Ishikawa (cell line): ENCODE data around the gene MUS81.

Source experiments
- CEBPB ChIP-seq: IDR thresholded peaks from 2 replicates; pipeline ENCODE4 v1.6.1; 2012
- CREB1 ChIP-seq: IDR thresholded peaks from 2 replicates; pipeline ENCODE4 v1.6.1; 2012; ENCODE audit warnings: low read depth
- EGR1 ChIP-seq: IDR thresholded peaks from 2 replicates; pipeline ENCODE4 v1.6.1; 2012
- EP300 ChIP-seq: IDR thresholded peaks from 2 replicates; pipeline ENCODE4 v1.6.1; 2012; ENCODE audit warnings: borderline replicate concordance
- FOXM1 ChIP-seq: IDR thresholded peaks from 2 replicates; pipeline ENCODE4 v1.6.1; 2012; ENCODE audit warnings: low read depth, borderline replicate concordance
- MAX ChIP-seq: IDR thresholded peaks from 2 replicates; pipeline ENCODE4 v1.6.1; 2012
- NFIC ChIP-seq: IDR thresholded peaks from 2 replicates; pipeline ENCODE4 v1.6.1; 2012
- RAD21 ChIP-seq: IDR thresholded peaks from 2 replicates; pipeline ENCODE4 v1.6.1; 2012; ENCODE audit warnings: low read depth
- TAF1 ChIP-seq: IDR thresholded peaks from 2 replicates; pipeline ENCODE4 v1.6.1; 2012; ENCODE audit warnings: low read depth, mild to moderate bottlenecking
- TCF12 ChIP-seq: IDR thresholded peaks from 2 replicates; pipeline ENCODE4 v1.6.1; 2012; ENCODE audit warnings: low read depth
- TEAD4 ChIP-seq: IDR thresholded peaks from 2 replicates; pipeline ENCODE4 v1.6.1; 2012
- USF1 ChIP-seq: IDR thresholded peaks from 2 replicates; pipeline ENCODE4 v1.6.1; 2012
- YY1 ChIP-seq: IDR thresholded peaks from 2 replicates; pipeline ENCODE4 v1.6.1; 2012; ENCODE audit warnings: low read depth
- ZBTB7A ChIP-seq: IDR thresholded peaks from 2 replicates; pipeline ENCODE4 v1.6.1; 2012; ENCODE audit warnings: low read depth
- TF ChIP-seq, protein P1 (sequence below): IDR thresholded peaks from 2 replicates; pipeline ENCODE4 v1.6.1; 2012; ENCODE audit warnings: low read depth, mild to moderate bottlenecking

MUS81 gene

DNA sequence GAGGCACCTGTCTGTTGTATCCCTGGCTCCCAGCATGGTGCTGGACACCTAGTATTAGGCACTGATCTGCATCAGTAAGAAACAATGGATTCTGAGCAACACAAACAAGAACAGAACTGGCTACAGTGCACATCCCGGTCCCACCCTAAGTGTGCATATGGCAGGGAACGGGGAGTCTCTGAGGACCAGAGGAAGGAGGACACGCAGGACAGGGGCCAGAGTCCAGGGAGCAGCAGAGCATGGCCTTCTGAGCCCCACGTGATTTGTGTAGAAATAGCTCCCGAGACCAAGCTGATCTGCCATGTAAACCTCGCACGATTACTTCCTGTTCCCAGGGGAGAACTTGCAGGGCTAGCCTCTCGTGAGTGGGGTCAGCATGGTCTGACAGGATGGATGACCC is 39.1 kb upstream of the MUS81 start:
- no peak for TF ChIP-seq FOXM1
- TF ChIP-seq CEBPB, result no peak
- no peak for TF ChIP-seq ZBTB7A
- no peak for TF ChIP-seq TAF1
- no peak for TF ChIP-seq TEAD4
- no peak for TF ChIP-seq RAD21
- TF ChIP-seq USF1, result no peak
- TF ChIP-seq EGR1, result no peak
- no peak for TF ChIP-seq NFIC
- no peak for TF ChIP-seq EP300
- TF ChIP-seq, protein P1, sequence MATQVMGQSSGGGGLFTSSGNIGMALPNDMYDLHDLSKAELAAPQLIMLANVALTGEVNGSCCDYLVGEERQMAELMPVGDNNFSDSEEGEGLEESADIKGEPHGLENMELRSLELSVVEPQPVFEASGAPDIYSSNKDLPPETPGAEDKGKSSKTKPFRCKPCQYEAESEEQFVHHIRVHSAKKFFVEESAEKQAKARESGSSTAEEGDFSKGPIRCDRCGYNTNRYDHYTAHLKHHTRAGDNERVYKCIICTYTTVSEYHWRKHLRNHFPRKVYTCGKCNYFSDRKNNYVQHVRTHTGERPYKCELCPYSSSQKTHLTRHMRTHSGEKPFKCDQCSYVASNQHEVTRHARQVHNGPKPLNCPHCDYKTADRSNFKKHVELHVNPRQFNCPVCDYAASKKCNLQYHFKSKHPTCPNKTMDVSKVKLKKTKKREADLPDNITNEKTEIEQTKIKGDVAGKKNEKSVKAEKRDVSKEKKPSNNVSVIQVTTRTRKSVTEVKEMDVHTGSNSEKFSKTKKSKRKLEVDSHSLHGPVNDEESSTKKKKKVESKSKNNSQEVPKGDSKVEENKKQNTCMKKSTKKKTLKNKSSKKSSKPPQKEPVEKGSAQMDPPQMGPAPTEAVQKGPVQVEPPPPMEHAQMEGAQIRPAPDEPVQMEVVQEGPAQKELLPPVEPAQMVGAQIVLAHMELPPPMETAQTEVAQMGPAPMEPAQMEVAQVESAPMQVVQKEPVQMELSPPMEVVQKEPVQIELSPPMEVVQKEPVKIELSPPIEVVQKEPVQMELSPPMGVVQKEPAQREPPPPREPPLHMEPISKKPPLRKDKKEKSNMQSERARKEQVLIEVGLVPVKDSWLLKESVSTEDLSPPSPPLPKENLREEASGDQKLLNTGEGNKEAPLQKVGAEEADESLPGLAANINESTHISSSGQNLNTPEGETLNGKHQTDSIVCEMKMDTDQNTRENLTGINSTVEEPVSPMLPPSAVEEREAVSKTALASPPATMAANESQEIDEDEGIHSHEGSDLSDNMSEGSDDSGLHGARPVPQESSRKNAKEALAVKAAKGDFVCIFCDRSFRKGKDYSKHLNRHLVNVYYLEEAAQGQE, result no peak
- TF ChIP-seq CREB1, result no peak
- TF ChIP-seq MAX, result no peak
- TF ChIP-seq TCF12, result no peak
- no peak for TF ChIP-seq YY1

DNA sequence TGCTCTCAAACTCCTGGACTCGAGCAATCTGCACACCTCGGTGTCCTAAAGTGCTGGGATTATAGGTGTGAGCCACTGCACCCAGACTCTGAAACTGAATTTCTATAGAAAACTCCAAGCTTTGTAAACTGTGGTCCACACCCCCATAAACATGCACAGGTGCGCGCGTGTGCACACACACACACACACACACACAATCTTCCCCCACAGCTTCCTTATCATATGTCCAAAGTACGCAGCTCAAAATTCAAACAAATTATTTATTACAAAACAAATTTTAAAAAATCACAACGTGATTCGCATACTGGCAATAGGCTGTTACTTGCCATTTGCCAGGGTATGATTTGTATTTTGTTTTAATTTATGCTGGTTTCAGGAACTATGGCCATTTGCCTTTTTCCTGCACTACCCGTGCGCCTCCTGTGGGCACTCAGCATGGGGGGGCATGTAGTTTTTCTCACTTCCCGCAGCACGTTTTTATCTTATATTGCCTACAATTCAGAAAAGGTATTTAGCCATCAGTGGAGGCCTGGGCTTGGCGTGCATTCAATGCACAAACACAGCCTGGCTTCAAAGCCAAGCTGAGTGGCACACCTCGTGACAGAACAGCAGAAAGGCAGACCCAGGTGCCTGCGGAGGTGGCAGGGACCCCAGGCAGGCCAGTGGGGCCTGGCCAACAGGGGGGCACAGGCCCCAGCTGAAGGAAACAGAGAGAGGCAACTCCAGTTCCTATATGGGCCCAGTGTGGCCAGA is 37.3 kb upstream of the MUS81 start:
- TF ChIP-seq TEAD4, result no peak
- no peak for TF ChIP-seq CEBPB
- TF ChIP-seq TAF1, result no peak
- no peak for TF ChIP-seq EP300
- TF ChIP-seq FOXM1, result no peak
- TF ChIP-seq NFIC, result no peak
- TF ChIP-seq CREB1, result no peak
- TF ChIP-seq, protein P1, result no peak
- TF ChIP-seq YY1, result no peak
- TF ChIP-seq EGR1, result no peak
- TF ChIP-seq RAD21, result no peak
- TF ChIP-seq TCF12, result no peak

- no peak for TF ChIP-seq CREB1
- no peak for TF ChIP-seq USF1
- no peak for TF ChIP-seq TCF12
- no peak for TF ChIP-seq RAD21
- TF ChIP-seq TAF1, result no peak
- no peak for TF ChIP-seq ZBTB7A
- TF ChIP-seq YY1, result no peak
- TF ChIP-seq EP300, result no peak
- TF ChIP-seq TEAD4, result no peak
Measured at GRCh38 chr11:65826984-65827735, 33.1 kb upstream of the MUS81 start.

- TF ChIP-seq RAD21 (no peak), MAX (no peak), TAF1 (no peak), USF1 (no peak), NFIC (no peak), TCF12 (no peak), EP300 (no peak), TEAD4 (no peak), CEBPB (no peak), CREB1 (no peak), YY1 (no peak), EGR1 (no peak), FOXM1 (no peak), ZBTB7A (no peak)
- TF ChIP-seq, protein P1, result no peak
Measured at GRCh38 chr11:65829459-65829858, 30.8 kb upstream of the MUS81 start.
